CD4-positive, alpha-beta T cell treated with Interleukin-17A for 4 hours (primary cell): ENCODE data around the gene HEATR5B.

Source experiments
- DNase-seq: peaks from one replicate; pipeline ENCODE4 v3.0.0-alpha.2; 2020; ENCODE audit warnings: mixed read lengths

Gene HEATR5B

GRCh38 chr2:37083873-37084794, at the start of gene HEATR5B, which contains the start of gene GPATCH11:
Gene HEATR5B (minus strand): TSS chr2:37084372. CDS start chr2:37083414, 958 bp downstream.
Gene GPATCH11 (plus strand): TSS chr2:37084518. CDS start chr2:37088382, 3,864 bp downstream.
- peak; percentile 96 for DNase-seq

- no peak for DNase-seq
Observed at GRCh38 chr2:37132914-37133313, 48.7 kb upstream of the HEATR5B start.

- DNase-seq: no peak
Observed at GRCh38 chr2:37125416-37125815, 41.2 kb upstream of the HEATR5B start.

- DNase-seq: no peak
Observed at GRCh38 chr2:37119157-37119556, 35.0 kb upstream of the HEATR5B start.

DNA sequence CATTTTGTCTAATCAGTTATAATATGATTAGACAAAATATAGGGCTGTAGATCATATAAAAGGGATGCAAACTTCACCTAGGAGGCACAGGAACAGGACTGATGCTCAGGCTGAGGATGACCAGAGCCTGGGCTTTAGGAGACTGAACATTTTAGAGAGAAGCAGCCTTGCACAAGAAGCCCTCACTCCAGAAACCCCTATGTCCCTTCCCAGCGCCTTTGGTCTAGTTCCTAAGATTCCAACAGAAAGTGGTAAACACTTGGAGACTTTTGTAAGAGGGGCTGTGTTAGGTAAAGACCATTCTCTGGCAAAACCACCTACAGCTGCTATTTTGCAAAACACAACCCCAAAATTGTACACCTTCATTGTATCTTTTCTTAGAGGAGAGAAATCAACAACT, 33.4 kb upstream of the HEATR5B start:
- no peak for DNase-seq

GRCh38 chr2:37111958-37112357, 27.8 kb upstream of the HEATR5B start:
- DNase-seq: no peak

DNA sequence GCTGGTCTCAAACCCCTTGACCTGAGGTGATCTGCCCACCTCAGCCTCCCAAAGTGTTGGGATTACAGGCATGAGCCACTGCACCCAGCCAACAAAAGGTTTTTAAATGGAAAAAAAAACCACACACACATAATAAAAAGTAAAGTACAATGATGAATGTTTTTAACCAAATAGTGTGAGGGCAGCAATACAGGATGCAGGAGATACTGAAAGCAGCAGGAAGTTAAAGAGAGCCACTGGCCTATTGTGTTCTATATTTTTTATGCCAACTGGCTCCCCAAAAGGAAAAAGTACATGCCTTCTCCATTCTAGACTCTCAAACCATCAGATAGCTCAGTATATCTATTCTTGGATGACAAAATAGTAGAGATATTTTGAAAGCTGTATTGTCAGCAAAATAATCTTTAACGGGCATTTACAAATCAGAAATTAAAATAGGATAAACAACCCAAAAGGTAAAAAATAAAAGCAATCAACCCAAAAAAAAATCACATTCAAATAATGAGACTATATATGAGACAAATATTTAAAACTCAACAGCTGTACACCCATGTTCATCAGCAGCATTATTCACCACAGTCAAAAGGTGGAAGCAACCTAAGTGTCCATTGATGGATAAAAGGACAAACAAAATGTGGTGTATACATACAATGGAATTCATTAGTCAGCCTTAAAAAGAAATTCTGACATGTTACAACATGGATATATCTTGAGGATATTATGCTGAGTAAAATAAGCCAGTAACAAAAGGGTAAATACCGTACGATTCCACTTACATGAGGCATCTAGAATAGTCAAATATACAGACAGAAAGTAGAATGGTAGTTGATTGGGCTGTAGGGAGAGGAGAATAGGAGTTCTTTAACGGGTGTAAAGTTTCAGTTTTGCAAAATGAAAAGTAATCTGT, 26.4 kb upstream of the HEATR5B start:
- DNase-seq: no peak

DNA sequence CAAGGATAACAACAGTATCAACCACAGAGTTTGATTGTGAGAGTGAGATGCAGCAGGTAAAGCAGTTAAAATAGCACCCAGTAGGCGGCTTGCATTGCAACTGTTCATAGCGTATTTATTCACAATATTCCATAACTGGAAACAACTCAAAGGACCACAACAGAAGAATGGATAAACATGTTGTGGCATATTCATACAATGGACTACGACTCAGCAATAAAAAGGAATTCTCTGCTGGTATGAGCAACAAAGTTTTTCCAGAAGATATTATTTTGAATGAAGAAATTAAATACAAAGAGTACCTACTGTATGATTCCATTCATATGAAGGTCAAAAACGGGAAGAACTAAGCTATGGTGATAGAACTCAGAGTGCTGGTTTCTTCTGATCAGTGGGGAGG, 25.4 kb upstream of the HEATR5B start:
- no peak for DNase-seq

- DNase-seq: no peak
Observed at GRCh38 chr2:37105150-37105549, 21.0 kb upstream of the HEATR5B start.

DNA sequence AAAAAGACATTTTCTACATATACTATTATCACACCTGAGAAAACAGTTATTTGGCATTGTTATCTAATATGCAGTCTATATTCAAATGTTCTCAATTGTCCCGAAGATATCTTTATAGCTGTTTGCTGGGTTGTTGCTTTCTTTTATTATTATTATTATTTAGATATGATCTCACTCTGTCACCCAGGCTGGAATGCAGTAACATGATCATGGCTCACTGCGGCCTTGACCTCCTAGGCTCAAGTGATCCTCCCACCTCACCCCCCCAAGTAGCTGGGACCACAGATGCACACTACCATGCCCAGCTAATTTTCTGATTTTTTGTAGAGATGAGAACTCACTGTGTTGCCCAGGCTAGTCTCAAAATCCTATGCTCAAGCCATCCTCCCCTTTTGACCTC, 20.0 kb upstream of the HEATR5B start:
- no peak for DNase-seq

GRCh38 chr2:37102588-37102987, 18.4 kb upstream of the HEATR5B start:
- DNase-seq: no peak

GRCh38 chr2:37100054-37100453, 15.9 kb upstream of the HEATR5B start:
- DNase-seq: no peak

DNA sequence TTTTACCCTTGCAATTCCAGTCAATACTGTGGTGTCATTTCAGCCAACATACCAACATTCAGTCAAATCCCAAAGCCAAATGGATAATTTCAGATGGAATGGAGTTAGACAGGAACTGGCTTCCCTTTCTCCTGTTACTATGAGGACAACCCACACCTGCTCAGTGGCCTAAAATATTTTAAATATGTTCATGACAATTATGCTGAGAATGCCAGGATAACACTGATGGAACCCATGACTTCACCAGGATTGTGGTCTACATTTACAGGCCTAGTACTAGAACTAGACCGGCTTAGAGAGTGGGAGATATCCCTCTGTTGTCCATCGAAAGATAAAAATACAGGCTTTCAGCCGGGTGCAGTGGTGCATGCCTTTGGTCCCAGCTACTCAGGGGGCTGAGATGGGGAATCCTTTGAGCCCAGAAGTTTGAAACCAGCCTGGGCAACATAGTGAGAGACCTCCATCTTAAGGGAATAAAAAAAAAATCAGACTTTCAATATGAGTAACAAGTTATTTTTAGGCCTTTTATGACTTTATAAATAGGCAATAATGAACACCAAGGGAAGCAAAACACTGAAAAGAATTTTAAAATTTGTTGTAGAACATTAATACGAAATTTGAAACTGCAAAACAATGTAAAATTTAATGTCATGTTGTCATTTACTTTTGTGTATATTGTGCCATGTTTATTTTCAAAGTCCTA, 14.4 kb upstream of the HEATR5B start:
- DNase-seq: no peak

DNA sequence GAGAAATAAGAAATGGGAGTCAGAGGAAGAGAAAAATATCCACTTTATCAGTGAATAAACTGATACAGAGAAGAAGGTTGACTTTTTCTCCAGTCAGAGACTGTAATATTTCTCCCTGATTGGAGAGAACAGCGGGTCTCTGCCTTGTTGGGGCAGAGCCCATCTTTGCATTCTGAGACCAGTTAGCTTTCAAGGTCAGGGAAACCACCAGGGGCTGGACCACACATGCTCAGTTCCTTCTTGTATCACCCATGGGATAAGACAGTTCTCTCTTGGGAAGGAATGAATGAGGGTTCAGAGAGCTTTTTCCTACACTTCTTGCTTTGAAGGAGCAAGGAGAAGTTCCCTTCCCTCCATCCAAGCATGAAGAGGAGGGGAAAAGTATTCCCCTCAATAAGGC, 12.4 kb upstream of the HEATR5B start:
- DNase-seq: no peak

- DNase-seq: no peak
Observed at GRCh38 chr2:37091873-37092272, 7.7 kb upstream of the HEATR5B start.

GRCh38 chr2:37090019-37090477, 5.9 kb upstream of the HEATR5B start:
- no peak for DNase-seq

- DNase-seq: no peak
Observed at GRCh38 chr2:37085731-37086147, 1.6 kb upstream of the HEATR5B start.

GRCh38 chr2:37084797-37085196, 625 bp upstream of the HEATR5B start:
- no peak for DNase-seq

DNA sequence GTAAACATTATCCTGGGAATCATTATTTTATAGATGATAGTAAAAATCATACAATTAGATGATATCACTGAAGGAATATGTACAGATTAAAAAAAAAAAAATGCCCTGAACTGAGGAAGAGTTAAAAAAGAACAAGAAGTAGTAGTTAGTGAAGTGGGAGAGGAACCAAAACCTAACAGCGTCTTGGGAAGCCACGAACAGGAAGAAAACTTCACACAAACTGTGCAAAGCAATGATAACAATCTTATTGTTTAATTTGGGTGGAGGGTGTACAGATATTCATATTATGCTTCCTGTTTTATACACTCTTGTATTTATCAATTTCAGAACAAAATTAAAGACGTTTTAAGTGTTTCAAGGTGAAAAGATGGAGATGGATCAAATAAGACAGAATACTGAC, 3.5 kb downstream of the HEATR5B start:
- peak; percentile 8 for DNase-seq

GRCh38 chr2:37080266-37080665, 3.9 kb downstream of the HEATR5B start:
- DNase-seq: no peak

DNA sequence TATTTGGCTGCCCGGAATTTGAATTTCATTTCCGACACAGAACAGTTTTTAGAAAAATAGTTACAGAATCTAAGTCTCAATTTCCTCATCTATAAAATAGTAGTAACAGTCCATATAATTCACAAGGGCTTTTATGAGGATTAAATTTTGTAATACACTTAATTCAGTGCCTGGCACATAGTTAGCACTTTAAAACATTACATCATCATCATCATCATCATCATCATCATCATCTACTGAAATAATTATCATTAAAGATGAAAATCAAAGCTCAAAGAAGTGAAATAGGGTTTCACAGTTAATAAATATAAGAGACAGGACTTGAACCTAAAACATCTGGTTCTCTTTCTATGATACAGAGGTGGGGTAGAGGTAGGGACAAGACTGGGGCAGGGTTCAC, 13.2 kb downstream of the HEATR5B start:
- DNase-seq: no peak

DNA sequence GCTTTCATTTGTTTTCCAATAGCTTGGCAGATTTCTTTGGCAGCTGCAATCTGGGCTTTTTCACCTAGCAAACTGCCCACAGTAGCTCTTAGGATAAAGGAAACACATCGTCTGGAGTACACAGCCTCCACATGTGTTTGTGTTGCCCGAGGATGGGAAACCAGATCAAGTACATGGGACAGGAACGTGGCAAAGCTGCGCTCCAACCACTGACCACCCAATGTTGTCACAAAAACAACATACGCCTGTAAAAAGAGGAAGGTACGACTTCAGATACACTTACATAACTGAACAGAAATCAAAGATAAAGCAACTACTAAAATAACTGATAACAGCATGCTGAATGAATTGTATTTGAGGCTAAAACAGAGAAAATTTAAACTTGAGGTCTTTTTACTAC, 15.5 kb downstream of the HEATR5B start:
- DNase-seq: no peak

GRCh38 chr2:37061776-37062175, 22.4 kb downstream of the HEATR5B start:
- no peak for DNase-seq
